ENCODE data around the gene MRPL11. TPM values are rescaled to one million over a fixed set of nuclear protein-coding genes. Genes with fewer than 3 reads are reported as not detected.
"Not testable (repeated sequence)": the region's sequence is repeated elsewhere in the genome, so short reads cannot be mapped to it uniquely, and the experiment has no call there.

Gene MRPL11
- total and polyA plus RNA-seq, 2 experiments from 2014 or later: 48.4 to 75.8 TPM

GRCh38 chr11:66465373-66466224 lies 27.0 kb upstream of the MRPL11 start:
- no peaks in the 10 kb centered on the region for H3K36me3 ChIP-seq
- peak overlapping the region; percentile 46 for H3K4me3 ChIP-seq
- H3K9me3 ChIP-seq (ENCODE audit: low read depth): no peaks in the 10 kb centered on the region
- peak overlapping the region; percentile 85 for H3K27ac ChIP-seq
- TF ChIP-seq CTCF (IDR thresholded peaks at IDR 0.05; ENCODE audit: low read depth, low read length): no peak
- H3K27me3 ChIP-seq: no peaks in the 10 kb centered on the region
- peaks cover 7% of the 10 kb centered on the region for H3K4me1 ChIP-seq (ENCODE audit: low read depth)
- no peak for DNase-seq (ENCODE audit: low read depth in 1 of 2, low spot score in 1 of 2)

GRCh38 chr11:66464916-66465315 lies 26.3 kb upstream of the MRPL11 start:
- Histone ChIP-seq H3K4me1 (ENCODE audit: low read depth) (peaks cover 7% of the 10 kb centered on the region), H3K27ac (peak overlapping the region; percentile 52), H3K27me3 (no peaks in the 10 kb centered on the region), H3K36me3 (no peaks in the 10 kb centered on the region), H3K9me3 (ENCODE audit: low read depth) (no peaks in the 10 kb centered on the region), H3K4me3 (no peak overlapping the region)
- no peak for TF ChIP-seq CTCF (IDR thresholded peaks at IDR 0.05; ENCODE audit: low read depth, low read length)
- DNase-seq (ENCODE audit: low read depth in 1 of 2, low spot score in 1 of 2): no peak

- not testable (repeated sequence) for DNase-seq (ENCODE audit: low read depth in 1 of 2, low spot score in 1 of 2); H3K4me1 ChIP-seq (ENCODE audit: low read depth); H3K27me3 ChIP-seq; H3K9me3 ChIP-seq (ENCODE audit: low read depth); H3K36me3 ChIP-seq; H3K4me3 ChIP-seq; H3K27ac ChIP-seq
Observed at GRCh38 chr11:66464116-66464515, 25.5 kb upstream of the MRPL11 start.

GRCh38 chr11:66462911-66463310 lies 24.3 kb upstream of the MRPL11 start:
- Histone ChIP-seq H3K27ac (no peak overlapping the region), H3K27me3 (no peaks in the 10 kb centered on the region), H3K36me3 (no peaks in the 10 kb centered on the region), H3K4me3 (no peak overlapping the region), H3K9me3 (ENCODE audit: low read depth) (no peaks in the 10 kb centered on the region), H3K4me1 (ENCODE audit: low read depth) (peaks cover 6% of the 10 kb centered on the region)
- no peak for TF ChIP-seq CTCF (IDR thresholded peaks at IDR 0.05; ENCODE audit: low read depth, low read length)
- no peak for DNase-seq (ENCODE audit: low read depth in 1 of 2, low spot score in 1 of 2)

GRCh38 chr11:66462010-66462409 lies 23.4 kb upstream of the MRPL11 start:
- Histone ChIP-seq H3K27ac (no peak overlapping the region), H3K9me3 (ENCODE audit: low read depth) (no peaks in the 10 kb centered on the region), H3K36me3 (no peaks in the 10 kb centered on the region), H3K4me1 (ENCODE audit: low read depth) (no peaks in the 10 kb centered on the region), H3K27me3 (no peaks in the 10 kb centered on the region), H3K4me3 (no peak overlapping the region)
- no peak for TF ChIP-seq CTCF (IDR thresholded peaks at IDR 0.05; ENCODE audit: low read depth, low read length)
- no peak for DNase-seq (ENCODE audit: low read depth in 1 of 2, low spot score in 1 of 2)

- H3K4me1 ChIP-seq (ENCODE audit: low read depth): no peaks in the 10 kb centered on the region
- TF ChIP-seq CTCF (IDR thresholded peaks at IDR 0.05; ENCODE audit: low read depth, low read length): no peak
- no peak overlapping the region for H3K4me3 ChIP-seq
- H3K27me3 ChIP-seq: no peaks in the 10 kb centered on the region
- H3K9me3 ChIP-seq (ENCODE audit: low read depth): no peaks in the 10 kb centered on the region
- H3K36me3 ChIP-seq: no peaks in the 10 kb centered on the region
- no peak for DNase-seq (ENCODE audit: low read depth in 1 of 2, low spot score in 1 of 2)
- H3K27ac ChIP-seq: no peak overlapping the region
Observed at GRCh38 chr11:66459138-66459778, 20.6 kb upstream of the MRPL11 start.

Data from cardiac muscle cell (in vitro differentiated cells and primary cell).